Body of pancreas (tissue), 4 donors: Measurements from ENCODE around the gene ZBTB5. TPM values are rescaled to one million over a fixed set of nuclear protein-coding genes. Genes with fewer than 3 reads are reported as not detected.
A peak's percentile ranks its signal among the peaks of the same experiment; 100 is the strongest.

Experiments
- ATAC-seq: fragments of 150-250 bp; one replicate; pipeline ENCODE4 v1.9.1; 2016
- DNase-seq, 4 donors: peaks; one replicate each; pipeline ENCODE4 v3.0.0-alpha.2; 2019
- H3K27ac ChIP-seq, 4 donors: fragments of 200-600 bp; sonication (generic); 1 replicate in 3 of 4; 2 replicates in 1 of 4; pipeline versions ENCODE4 v1.5.1 to v1.6.1; 2016 to 2019; ENCODE audit warnings: mild to moderate bottlenecking in 1 of 4, mixed read lengths in 1 of 4, moderate library complexity in 1 of 4
- H3K27me3 ChIP-seq, 2 donors: fragments of 200-600 bp; sonication (generic); one replicate each; pipeline ENCODE4 v1.6.0; 2016; ENCODE audit warnings: mild to moderate bottlenecking in 1 of 2
- H3K36me3 ChIP-seq, 2 donors: fragments of 200-600 bp; sonication (generic); replicated peaks in 1 of 2; 2 replicates each; pipeline ENCODE4 v1.5.1; 2016; ENCODE audit warnings: low read depth in 2 of 2; ENCODE audit not compliant: insufficient read depth in 1 of 2
- H3K4me1 ChIP-seq: fragments of 200-600 bp; sonication (generic); one replicate; pipeline ENCODE4 v1.6.0; 2016
- H3K4me3 ChIP-seq, 2 donors: fragments of 200-600 bp; sonication (generic); 1 replicate in 1 of 2; 2 replicates in 1 of 2; pipeline ENCODE4 v1.5.1; 2016 to 2019
- H3K9me3 ChIP-seq, 3 donors: fragments of 200-600 bp; sonication (generic); 1 replicate in 2 of 3; 2 replicates in 1 of 3; pipeline ENCODE4 v1.5.1; 2016
- CTCF ChIP-seq, 7 experiments: fragments of 450-650 bp in 4 of 7; fragments of 200-600 bp in 3 of 7; sonication (generic) in 3 of 7; IDR thresholded peaks; one replicate each; pipeline ENCODE4 v1.5.1; 2016 to 2019; ENCODE audit warnings: antibody characterized with exemption in 7 of 7
- POLR2A ChIP-seq, 3 donors: fragments of 450-650 bp; IDR thresholded peaks; one replicate each; pipeline ENCODE4 v1.6.1; 2016; ENCODE audit warnings: antibody characterized with exemption in 3 of 3, mild to moderate bottlenecking in 2 of 3
- WGBS, 2 donors: methylation state at CpG; one replicate each; pipeline ENCODE4 v1.1.5; 2017; 5-methylcytosine and 5-hydroxymethylcytosine counted together
- intact Hi-C: fragments of 100-400 bp; cut with DNase I; formaldehyde crosslinking; loops from one replicate; pipeline ENCODE4 v1.15.1; 2023
- total RNA-seq, 2 donors: library from RNA; depleted of rRNA; stranded (reverse); fragments of >200 nt; gene quantifications; one replicate each; pipeline ENCODE4 v1.1.0, GENCODE V29; 2016

Gene ZBTB5
- total RNA-seq, 2 donors from 2014 or later: 8.8 to 9.9 TPM

GRCh38 chr9:37395663-37396062 lies 69.6 kb downstream of the ZBTB5 start:
- TF ChIP-seq CTCF (IDR thresholded peaks at IDR 0.05): no peak
- TF ChIP-seq POLR2A (IDR thresholded peaks at IDR 0.05): no peak
- intact Hi-C loops: no loop called here
- Histone ChIP-seq H3K27me3 (no peaks in the 10 kb centered on the region), H3K9me3 (no peaks in the 10 kb centered on the region), H3K4me1 (peaks cover 27% of the 10 kb centered on the region), H3K36me3 (no peaks in the 10 kb centered on the region), H3K27ac (peak overlapping the region in 3 of 4 donors; percentile 27 to 63 (median 60)), H3K4me3 (no peak overlapping the region)
- 23 to 25% methylated on average over 8 of the region's 8 CpGs for WGBS, 2 donors
- peak in 1 of 4 donors; percentile 44 for DNase-seq
- ATAC-seq: peak; percentile 62

- H3K27me3 ChIP-seq: no peaks in the 10 kb centered on the region
- no peaks in the 10 kb centered on the region for H3K9me3 ChIP-seq
- intact Hi-C loops: no loop called here
- no peak overlapping the region for H3K4me3 ChIP-seq
- 11 to 30% methylated on average over 12 of the region's 12 CpGs for WGBS, 2 donors
- H3K4me1 ChIP-seq: peaks cover 23% of the 10 kb centered on the region
- H3K36me3 ChIP-seq: no peaks in the 10 kb centered on the region
- TF ChIP-seq POLR2A (IDR thresholded peaks at IDR 0.05): no peak
- TF ChIP-seq CTCF (IDR thresholded peaks at IDR 0.05): no peak
- H3K27ac ChIP-seq: peak overlapping the region in 3 of 4 donors; percentile 27 to 63 (median 60)
- ATAC-seq (peak; percentile 61), DNase-seq (peak in 3 of 4 donors; percentile 31 to 65 (median 34))
Observed at GRCh38 chr9:37395229-37395628, 70.0 kb downstream of the ZBTB5 start.

DNA sequence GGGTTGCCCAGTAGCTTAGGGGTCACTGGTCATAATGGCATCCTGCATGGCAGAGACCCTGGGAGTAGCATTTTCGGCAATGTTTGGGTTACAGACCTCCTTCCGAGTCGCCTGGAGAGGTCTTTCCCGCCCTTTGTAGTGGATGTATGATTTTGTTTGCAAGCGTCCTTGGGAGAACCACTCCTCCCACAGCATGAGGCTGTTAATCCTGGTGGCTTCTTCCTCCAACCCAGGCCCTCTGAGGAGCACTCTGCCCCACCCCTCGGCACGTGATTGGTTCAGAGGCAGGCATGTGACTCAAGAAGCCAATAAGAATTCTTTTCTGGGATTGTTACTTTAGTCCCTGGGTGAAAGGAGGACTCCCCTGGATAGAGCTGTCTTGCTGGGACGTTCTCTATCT lies 73.0 kb downstream of the ZBTB5 start:
- H3K4me1 ChIP-seq: peaks cover 14% of the 10 kb centered on the region
- no peaks in the 10 kb centered on the region for H3K27me3 ChIP-seq
- H3K27ac ChIP-seq: no peak overlapping the region
- TF ChIP-seq CTCF (IDR thresholded peaks at IDR 0.05) (no peak), POLR2A (IDR thresholded peaks at IDR 0.05) (no peak)
- DNase-seq (no peak), ATAC-seq (no peak)
- no peaks in the 10 kb centered on the region for H3K36me3 ChIP-seq
- WGBS, 2 donors: 82 to 100% methylated on average over 1 to 8 of the region's 8 CpGs
- intact Hi-C loops: no loop called here
- H3K4me3 ChIP-seq: no peak overlapping the region
- no peaks in the 10 kb centered on the region for H3K9me3 ChIP-seq

DNA sequence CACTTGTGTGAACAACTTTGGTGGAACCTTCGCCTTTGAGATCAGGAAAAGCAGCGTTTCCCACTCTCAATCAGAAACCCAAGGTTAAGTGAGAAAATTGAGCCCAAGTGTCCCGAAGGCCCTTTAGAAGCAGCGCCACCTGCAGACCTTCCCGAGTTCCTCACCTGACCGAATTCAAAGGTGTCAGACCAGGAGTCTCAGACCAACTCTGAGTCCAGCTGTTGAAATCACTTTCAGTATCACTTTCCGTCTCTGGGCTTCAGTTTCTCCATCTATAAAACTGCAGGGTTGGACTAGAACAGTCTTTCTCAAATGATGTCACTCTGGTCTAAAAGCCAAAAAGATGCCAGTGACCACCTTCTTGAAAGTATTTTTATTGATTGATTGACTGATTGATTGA lies 74.5 kb downstream of the ZBTB5 start:
- peak; percentile 60 to 82 (median 76) for DNase-seq
- no peak overlapping the region for H3K27ac ChIP-seq
- intact Hi-C loops: no loop called here
- H3K36me3 ChIP-seq: no peaks in the 10 kb centered on the region
- H3K9me3 ChIP-seq: no peaks in the 10 kb centered on the region
- TF ChIP-seq POLR2A (IDR thresholded peaks at IDR 0.05) (no peak), CTCF (IDR thresholded peaks at IDR 0.05) (peak; percentile 20 to 67 (median 49))
- WGBS, 2 donors: 21 to 28% methylated on average over 7 of the region's 7 CpGs
- peak; percentile 78 for ATAC-seq
- no peaks in the 10 kb centered on the region for H3K27me3 ChIP-seq
- H3K4me1 ChIP-seq: peaks cover 9% of the 10 kb centered on the region
- H3K4me3 ChIP-seq: no peak overlapping the region

Other genes with a start within 250 kb of the ZBTB5 start
- gene GRHPR, start 42.8 kb downstream of the ZBTB5 start, total RNA-seq: 10 to 100 TPM; 61.0 to 95.3 TPM
- gene POLR1E, start 20.5 kb upstream of the ZBTB5 start, total RNA-seq: 10 to 100 TPM in 1 of 2 donors, 1 to 10 TPM in 1; 9.6 to 15.0 TPM
- 10 to 100 TPM; 13.2 to 15.3 TPM for gene FBXO10, start 110.9 kb upstream of the ZBTB5 start, total RNA-seq
- gene TOMM5, start 127.1 kb upstream of the ZBTB5 start, total RNA-seq: 10 to 100 TPM; 37.6 to 48.8 TPM
- under 1 TPM; 0.66 to 0.78 TPM for gene FRMPD1, start 185.5 kb upstream of the ZBTB5 start, total RNA-seq